ENCODE results near the gene ACKR2. TPM values are rescaled to one million over a fixed set of nuclear protein-coding genes. Genes with fewer than 3 reads are reported as not detected.
A peak's percentile ranks its signal among the peaks of the same experiment; 100 is the strongest.

Gene ACKR2
- total RNA-seq, 1 experiment from 2014 or later, result 0.76 TPM

DNA sequence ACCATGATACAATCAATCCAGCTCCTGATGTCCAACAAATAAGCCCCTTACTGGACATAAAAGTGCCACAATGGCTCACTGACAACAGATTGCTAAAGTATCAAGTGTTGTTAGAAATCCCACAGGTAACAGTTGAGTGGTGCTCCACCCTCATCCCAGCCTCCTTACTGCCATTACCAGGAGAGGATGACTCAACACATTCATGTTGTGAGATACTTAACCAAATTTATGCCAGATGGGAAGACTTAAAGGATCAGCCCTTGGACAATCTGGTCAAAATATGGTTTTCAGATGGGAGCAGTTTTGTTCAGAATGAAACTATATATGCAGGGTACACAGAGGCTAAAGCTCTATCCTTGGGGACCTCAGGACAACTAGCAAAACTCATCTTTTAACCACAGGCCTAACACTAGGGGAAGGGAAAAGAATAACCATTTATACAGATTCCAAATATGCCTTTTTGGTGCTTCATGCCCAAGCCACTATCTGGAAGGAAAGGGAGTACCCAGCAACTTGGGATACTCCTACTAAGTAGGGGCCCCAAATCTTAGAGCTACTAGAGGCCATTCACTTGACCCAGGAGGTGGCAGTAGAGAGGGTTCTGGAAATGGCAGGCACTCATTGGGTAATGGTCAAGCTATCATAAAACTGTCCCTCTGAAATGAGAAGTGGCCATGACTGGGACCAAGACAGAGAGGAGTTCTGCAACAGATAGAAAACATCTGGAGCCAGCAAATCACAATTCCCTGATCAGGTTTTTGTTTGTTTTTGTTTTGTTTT, 89.8 kb downstream of the ACKR2 start:
- no peak overlapping the region for H2AFZ ChIP-seq (ENCODE audit: low read depth, low read length, poor library complexity, severe bottlenecking)
- H3K4me3 ChIP-seq (replicated peaks in 1 of 2; ENCODE audit: low read depth in 1 of 2, low read length in 2 of 2), result no peak overlapping the region
- H3K36me3 ChIP-seq (ENCODE audit: control insufficient read depth in 1 of 2, insufficient read depth in 2 of 2, low read length in 2 of 2), result no peaks in the 10 kb centered on the region
- RAD21 ChIA-PET (ENCODE audit: low non-redundant PET in 1 of 2, low total read pairs in 2 of 2, uncharacterized antibody in 2 of 2, unreplicated experiment in 2 of 2), result no interaction called here
- no peaks in the 10 kb centered on the region for H3K4me1 ChIP-seq (ENCODE audit: control insufficient read depth in 1 of 2, insufficient read depth in 2 of 2, low read length in 2 of 2)
- no peak overlapping the region for H3K4me2 ChIP-seq (ENCODE audit: low read length)
- no peak overlapping the region for H3K27ac ChIP-seq (ENCODE audit: low read depth, low read length)
- no peaks in the 10 kb centered on the region for H3K27me3 ChIP-seq (ENCODE audit: insufficient read depth, low read length)
- BruUV-seq (replicated peaks), result no TSS peak
- no peaks in the 10 kb centered on the region for H4K20me1 ChIP-seq (ENCODE audit: insufficient read depth)
- H3K9ac ChIP-seq (ENCODE audit: low read length), result no peak overlapping the region
- H3K9me3 ChIP-seq (ENCODE audit: control insufficient read depth in 1 of 2, insufficient read depth in 1 of 2, low read depth in 1 of 2, low read length in 2 of 2), result no peaks in the 10 kb centered on the region
- CTCF ChIA-PET, result no interaction called here
- ATAC-seq, result peak; percentile 53; the same call in 1 of the 2 replicates
- H3K79me2 ChIP-seq (ENCODE audit: insufficient read depth, low read length), result no peaks in the 10 kb centered on the region
- no peaks in the 10 kb centered on the region for H3K9me2 ChIP-seq (ENCODE audit: insufficient read depth)
- no peak for TF ChIP-seq REST (IDR thresholded peaks at IDR 0.05; ENCODE audit: low read depth)
- TF ChIP-seq, protein P1, sequence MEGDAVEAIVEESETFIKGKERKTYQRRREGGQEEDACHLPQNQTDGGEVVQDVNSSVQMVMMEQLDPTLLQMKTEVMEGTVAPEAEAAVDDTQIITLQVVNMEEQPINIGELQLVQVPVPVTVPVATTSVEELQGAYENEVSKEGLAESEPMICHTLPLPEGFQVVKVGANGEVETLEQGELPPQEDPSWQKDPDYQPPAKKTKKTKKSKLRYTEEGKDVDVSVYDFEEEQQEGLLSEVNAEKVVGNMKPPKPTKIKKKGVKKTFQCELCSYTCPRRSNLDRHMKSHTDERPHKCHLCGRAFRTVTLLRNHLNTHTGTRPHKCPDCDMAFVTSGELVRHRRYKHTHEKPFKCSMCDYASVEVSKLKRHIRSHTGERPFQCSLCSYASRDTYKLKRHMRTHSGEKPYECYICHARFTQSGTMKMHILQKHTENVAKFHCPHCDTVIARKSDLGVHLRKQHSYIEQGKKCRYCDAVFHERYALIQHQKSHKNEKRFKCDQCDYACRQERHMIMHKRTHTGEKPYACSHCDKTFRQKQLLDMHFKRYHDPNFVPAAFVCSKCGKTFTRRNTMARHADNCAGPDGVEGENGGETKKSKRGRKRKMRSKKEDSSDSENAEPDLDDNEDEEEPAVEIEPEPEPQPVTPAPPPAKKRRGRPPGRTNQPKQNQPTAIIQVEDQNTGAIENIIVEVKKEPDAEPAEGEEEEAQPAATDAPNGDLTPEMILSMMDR (IDR thresholded peaks at IDR 0.05 in 2 of 3, conservative IDR thresholded peaks at IDR 0.05 in 1 of 3; ENCODE audit: borderline replicate concordance in 1 of 3, insufficient read depth in 1 of 3, low read depth in 2 of 3, low read length in 2 of 3), result peak in 2 of 3 experiments; percentile 15 to 20; a peak in 2 of 6 replicates
- POLR2A ChIA-PET, result interaction anchor here (0.6 kb wide), 1 partner anchor 28 kb away, joined by 3 read pairs; no protein-coding TSS in a partner anchor
- no peak for DNase-seq (ENCODE audit: low read depth, low spot score)
- intact Hi-C loops (cut with micrococcal nuclease), result no loop called here
